Stimulated activated CD8-positive, alpha-beta memory T cell treated with anti-CD3 and anti-CD28 coated beads, Interleukin-12 subunit alpha, Interleukin-12 subunit beta, amount 100 ng/mL, for 4 hours (primary cell): ENCODE measurements around the gene NT5DC1.

Experiments
- DNase-seq: peaks from one replicate; pipeline ENCODE4 v3.0.0-alpha.2; 2020; ENCODE audit warnings: low read depth

NT5DC1 gene

DNA sequence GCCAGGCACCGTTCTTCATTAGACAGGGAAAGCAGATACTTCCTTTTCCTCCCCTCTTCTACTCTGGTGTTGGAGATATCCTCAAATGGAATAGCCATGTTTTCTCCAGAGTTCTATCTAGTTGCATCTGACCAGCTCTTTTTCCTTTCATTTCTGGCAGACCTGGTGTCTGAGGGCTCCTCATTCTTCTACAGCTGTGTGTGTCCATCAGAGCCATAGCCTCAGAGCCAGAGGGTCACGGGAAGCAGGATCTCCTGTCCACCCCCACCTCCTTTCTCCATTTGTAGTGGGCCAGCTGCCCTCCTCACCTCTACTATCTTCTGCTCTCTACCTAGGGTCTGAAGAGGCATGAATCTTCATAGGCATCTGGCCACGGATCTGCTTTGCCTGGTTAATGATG, 96.2 kb downstream of the NT5DC1 start:
- DNase-seq, result no peak

DNA sequence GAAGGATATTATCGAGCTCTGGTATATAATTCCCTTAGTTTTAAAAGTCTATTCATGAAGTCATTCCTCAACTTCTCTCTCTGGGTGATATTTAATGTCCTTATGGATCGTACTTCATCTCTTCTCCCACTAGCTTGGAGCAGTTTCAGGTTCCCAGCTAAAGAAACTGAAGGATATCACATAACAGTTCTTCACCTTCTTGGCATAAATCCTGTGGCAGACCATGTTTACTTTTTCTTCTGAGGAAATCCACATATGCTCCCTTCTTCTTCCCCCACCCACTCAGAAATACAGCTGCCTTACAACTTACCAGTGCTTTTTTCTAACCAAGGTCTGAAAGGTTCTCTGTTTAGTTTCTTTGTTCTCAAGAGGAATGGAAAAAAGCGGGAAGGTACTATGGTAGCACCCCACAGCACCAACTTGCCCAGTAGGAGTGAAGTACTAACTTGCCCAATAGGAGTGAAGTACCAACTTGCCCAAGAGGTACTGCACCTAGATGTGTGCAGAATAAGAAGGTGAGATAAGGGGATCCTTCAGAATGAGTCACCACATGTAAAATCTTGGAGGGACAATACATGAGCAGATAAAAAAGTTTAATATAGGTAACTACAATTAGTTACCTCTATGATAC, 100.1 kb downstream of the NT5DC1 start:
- DNase-seq, result no peak

DNA sequence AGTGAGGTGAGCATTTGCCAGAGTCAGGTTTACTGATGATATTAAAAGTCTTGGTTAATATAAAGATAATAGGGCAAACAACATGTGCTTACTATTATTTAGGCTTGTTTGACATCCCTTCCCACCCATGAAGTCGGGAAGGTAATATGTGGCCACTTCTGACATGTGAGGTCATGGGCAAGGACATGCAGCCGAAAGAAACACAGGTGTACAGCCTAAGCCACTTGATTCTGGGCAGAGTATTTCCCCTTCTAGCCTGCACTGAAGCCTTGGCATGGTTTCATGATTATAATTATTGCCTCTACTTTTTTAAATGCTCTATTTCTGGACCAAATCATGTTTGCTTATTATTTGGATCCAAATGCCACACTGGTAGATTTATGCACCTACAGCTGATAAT, 100.9 kb downstream of the NT5DC1 start:
- DNase-seq, result no peak

DNA sequence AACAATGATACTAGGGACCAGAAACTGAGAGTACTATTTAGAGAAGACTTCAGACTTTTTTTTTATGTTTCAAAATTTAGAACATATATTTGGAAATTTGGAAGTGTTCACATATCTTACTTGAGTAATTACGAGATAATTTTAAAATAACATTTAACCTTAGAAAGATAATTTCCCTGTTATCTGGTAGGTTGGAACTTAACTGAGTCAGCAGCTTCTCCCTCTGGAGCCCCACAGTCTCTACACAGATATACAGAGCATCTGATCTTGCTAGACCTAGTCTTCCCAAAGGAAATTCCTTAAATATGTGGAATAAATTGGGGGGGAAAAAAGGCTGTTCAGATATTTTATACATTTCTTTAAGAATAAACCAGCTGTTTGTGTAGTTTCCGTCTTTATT, 104.6 kb downstream of the NT5DC1 start:
- no peak for DNase-seq

DNA sequence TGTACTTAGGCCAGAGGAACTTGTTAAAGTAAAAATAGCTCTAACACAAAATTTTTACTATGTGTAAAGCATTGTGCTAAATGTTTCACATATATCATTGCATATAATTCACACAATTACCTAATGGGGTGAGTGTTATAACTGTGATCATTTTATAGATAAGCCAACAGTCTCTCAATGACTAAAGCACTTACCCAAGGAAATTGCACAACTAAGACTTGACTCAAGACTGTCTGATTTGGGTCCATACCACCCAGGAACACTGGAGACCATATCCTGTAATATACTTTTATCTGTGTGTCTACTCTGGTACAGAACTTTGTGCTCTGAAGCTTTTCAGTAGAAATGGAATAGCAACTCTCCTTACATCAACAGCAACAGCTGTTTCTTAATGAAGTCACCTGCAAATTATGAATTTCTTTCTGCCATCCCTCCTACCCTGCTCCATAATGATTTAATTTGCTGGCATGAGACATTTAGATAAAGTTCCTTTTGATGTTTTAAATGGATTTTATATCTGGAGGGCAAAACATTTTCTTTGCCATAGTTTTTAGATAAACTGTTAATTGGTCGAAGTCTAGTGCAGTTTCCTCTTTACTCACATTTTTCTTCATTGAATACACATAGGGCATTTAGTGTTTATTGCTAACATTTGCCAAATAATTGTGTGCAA, 105.7 kb downstream of the NT5DC1 start:
- no peak for DNase-seq

DNA sequence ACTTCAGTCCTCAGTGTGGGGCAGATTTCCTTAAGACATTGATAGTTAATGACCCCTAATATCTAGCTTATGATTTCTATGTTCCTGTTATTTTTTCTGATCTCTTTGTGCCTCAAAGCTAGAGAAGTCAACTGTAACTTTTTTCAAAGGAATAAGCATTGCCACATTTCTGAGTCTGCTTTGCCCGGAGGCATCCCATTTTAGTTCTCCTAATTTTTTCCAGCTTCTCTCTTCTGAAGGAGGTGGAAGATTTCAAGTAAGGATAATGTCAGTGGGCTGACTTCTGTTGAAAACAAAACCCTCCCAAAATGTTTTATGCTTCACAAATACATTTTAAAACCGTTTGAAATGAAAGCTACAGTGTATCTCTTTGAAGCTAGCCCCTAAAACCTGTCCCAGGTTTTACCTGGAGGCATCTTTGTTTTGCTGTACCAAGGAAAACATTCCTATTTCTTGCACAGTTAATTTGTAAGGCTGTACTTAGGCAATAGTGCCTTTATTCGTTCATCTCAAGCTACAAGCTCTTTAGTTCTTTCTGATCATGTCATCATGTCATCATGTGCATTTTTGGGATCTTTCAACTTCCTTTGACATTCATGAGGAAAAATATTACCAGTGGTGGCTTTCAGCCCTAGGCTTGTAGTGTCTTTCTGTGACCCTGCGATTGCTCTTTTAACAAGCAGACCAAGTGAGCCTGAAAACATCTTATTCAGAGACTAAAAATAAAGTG, 107.6 kb downstream of the NT5DC1 start:
- DNase-seq, result no peak

DNA sequence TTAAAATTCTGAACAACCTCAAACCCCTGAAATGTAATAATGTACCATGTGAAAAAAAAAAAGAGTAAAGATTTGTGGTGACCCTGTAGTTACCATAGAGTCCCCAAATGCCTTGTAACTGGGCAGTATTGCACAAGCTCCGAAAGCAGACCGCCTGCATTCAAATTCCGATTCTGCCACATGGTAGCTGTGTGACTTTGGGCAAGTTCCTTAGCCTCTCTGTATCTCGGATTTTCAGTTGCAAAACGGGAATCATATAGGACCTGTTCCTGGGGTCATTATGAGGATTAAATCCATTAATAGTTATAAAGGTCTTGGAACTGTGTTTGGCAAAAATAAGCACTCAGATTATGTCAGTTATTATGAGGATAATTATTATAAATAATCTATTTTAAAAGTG, 109.7 kb downstream of the NT5DC1 start:
- no peak for DNase-seq

DNA sequence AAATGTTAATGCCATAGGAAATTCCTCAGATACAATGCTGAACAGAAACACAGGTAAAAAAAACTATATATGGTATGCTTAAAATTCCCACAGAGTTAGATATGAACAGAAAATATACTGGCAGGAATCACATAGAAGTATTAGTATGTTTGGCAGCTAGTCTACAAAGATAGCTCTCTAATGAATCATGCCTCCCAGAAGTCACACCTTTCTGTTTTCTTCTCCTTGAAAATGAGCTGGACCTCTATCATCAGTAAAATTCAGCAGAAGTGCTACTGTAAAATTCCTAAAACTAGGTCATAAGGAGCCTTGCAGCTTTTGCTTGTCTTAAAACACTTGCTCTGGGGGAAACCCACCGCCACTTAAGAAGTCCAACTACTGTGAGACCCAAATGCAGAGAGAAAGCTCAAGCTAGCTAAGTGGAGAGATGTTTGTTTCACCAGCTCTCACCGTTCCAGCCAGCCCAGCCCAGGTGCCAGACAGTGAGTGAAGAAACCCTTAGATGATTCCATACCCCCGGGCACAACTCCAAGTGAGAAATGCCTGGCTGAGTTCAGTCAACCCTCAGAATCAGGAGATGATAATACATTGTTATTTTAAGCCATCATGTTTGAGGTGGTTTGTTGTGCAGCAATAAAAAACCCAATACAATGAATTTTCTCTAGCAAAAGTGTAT, 110.2 kb downstream of the NT5DC1 start:
- DNase-seq, result no peak

DNA sequence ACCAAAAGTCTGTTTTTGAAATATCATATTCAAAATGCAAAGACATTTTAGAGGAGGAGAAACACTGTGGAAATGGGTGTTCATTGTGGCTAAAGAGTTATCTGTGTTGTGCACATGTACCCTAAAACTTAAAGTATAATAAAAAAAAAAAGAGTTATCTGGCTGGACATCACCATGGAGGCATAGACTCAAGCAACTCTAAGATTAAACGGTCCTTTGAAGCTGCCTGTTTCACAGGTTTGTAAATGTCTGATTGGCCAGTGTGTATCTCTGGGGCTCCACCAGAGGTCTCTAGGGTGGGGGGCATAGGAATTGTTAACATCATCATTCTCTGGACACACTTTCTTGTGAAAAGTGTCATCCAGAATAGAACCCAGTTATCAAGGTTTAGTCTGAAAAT, 114.0 kb downstream of the NT5DC1 start:
- no peak for DNase-seq

DNA sequence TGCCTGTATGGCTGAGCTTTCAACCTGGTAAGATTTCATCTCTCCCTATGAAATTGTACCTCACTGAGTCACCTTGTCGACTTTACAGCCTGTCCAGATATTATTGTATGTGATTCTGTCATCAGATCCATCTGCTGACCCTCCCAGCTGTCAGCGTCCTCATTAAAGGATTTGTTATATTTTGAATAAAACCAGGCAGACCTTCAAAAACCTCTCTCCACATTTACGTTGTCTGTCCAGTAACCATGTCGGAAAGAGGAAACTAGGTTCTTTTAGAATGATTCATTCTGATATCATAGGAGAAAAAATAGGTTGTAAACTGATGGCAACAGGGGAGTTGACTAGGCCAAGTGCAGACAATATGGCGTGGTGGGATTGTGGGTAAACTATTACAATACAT, 114.8 kb downstream of the NT5DC1 start:
- DNase-seq, result no peak

DNA sequence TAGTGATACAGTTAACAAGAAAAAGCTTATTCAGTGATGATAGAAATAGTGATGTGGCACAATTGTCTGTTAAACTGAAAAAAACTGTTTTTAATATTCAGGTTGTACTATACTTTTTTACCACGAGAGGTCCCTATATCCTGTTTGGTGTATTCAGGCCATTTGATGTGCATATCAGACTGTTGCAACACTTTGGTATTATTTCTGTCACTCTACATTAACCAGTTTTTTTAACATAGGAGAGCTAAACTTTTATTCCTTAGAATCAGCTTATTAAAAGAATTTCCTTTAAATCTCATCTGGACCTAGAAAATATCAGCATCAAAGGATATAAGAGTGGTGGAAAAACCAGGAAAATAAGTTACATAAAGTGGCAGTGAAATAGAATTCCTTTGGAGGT, 116.4 kb downstream of the NT5DC1 start:
- no peak for DNase-seq

DNA sequence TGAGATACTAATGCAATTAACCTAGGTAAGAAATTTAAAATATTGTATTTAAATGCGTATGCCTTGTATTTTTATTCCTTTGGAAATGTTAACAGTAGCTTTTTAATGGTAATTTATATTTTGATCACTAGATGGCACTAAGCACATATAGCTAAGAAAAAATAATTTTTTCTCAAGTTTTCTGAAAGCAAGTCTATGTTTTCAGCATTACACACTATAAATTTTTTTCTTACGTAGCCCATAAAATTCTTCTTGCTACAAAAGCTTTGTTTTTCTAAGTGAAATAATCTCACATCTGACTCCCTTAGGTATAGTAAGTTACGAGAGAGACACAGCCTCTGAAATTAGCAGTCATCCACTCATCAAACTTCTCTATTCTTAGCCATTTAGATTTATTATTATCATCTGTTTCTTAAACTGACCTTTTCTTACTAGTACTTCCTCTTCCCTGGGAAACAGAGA, 117.5 kb downstream of the NT5DC1 start:
- DNase-seq, result no peak

DNA sequence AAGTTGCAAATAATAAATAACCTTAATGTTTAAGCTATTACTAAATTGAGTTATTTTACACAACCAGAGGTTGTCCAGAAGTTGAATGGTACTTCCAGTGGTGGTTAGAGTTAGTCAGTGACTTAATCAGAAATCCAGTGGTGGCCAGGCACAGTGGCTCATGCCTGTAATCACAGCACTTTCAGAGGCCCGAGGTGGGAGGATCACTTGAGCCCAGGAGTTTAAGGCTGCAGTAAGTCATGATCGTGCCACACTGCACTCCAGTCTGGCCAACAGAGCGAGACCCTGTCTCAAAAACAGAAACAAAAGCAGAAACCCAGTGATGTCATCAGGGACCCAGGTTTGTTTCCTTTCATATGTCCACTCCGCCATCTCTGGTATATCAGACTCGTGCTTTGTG, 118.2 kb downstream of the NT5DC1 start:
- no peak for DNase-seq

DNA sequence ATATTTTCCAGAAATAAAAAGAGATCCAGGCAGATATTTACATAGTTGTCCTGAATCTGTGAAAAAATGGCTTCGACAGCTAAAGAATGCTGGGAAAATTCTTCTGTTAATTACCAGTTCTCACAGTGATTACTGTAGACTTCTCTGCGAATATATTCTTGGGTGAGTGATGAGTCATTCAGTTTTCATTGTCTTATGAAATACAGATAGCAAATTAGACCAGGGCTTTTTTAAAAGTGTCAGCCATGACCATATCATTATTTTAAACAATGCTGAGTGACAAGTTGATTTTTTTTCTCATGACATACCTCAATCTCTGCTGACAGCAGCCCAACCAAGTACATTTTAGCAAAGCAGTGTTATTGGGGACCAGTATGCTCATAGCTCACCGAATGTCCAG, 120.4 kb downstream of the NT5DC1 start:
- DNase-seq, result no peak

DNA sequence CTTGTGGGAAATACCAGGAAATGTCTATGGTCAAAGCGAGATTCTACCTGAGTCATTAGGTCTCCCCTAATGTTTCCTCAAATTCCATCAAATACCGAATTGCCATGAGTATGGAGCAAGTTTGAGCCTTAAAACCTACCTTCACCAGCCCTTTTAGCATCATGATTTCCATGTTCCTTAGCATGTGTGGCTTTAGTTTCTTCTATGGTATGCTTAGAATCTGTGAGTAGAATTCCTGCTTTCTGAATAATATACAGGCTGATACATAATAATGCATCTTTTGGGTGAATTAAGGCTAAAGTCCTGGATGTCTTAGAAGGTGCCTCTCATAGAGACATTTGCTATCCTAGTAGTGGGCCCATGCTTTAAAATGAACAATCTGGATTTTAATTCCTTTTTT, 121.3 kb downstream of the NT5DC1 start:
- no peak for DNase-seq

DNA sequence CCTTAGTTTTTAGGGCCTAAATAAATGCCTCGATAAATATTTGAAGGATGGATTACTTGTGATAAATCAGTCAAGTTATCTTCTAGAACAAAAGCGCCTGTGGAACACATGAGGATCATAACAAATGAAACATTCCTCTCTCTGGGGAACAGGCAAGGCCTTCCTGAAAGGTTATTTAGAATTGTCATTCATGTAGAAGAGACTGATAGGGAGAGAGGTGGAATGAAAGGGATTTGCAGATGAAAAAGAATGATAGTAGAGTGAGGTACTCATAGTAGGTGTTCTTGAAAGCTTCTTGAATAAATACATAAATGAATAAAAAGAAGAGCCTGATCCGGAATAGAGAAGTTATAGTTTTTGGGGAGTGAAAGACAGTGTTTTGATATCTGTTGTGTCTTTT, 122.7 kb downstream of the NT5DC1 start:
- DNase-seq, result no peak

DNA sequence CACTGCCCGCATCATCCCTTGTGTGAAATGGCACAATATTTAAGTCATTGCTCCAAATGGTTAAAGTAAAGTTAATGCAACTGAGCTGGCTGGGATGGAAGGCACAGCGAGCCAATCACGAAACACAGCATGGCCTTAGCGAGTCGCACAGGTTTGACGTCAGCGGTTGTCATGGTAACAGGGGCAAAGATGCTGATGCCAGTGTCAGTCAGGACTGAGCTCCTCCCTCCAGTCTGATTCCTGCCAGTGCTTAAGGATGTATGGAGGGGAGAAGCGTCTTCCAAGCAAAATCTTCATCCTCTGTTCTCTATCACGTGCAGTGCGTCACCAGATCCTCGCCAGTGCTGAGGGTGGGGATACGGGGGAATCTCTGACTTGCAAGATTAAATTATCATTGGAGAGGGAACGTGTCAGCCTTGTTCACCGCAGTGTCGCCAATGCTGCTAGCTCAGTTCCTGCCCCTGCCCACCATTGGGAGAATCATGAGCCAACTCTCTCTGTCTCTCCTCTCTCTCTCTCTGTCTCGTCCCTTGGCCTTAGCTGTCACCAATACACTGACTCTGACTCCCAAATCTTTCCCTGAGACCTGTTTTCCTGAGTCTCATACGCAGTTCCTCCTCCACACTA, 128.7 kb downstream of the NT5DC1 start:
- no peak for DNase-seq

DNA sequence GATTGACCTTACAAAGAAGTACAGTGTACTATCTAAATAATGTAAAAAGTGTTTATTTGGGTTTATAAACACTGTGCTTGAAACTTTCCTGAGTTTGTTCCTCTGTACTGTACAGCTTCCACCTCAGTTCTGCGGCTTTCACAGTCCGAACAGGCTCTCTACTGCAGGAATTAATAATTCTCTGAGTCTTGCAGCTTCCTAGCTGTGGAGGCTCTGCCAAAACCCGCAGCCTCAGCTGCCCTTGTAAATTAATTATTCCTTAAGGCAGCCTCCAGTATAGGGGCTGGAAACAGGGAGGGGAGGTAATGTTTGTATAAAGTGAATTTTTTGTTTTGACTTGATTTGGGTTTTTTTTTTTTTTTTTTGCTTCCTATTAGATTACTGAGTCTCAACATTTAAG, 134.0 kb downstream of the NT5DC1 start:
- no peak for DNase-seq

DNA sequence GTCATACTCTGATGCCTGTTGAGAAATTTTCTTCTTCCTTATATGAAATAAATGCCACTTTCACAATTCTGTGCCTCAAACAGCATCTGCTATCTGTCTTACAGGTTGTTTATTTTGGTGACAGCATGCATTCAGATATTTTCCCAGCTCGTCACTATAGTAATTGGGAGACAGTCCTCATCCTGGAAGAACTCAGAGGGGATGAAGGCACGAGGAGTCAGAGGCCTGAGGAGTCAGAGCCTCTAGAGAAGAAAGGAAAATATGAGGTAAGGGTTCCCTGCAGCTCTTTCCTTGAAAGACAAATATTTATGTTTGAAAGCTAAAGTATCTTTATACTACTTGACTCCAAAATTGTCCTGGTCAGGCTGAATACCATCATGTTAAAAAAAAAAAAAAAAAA, 137.4 kb downstream of the NT5DC1 start:
- no peak for DNase-seq

DNA sequence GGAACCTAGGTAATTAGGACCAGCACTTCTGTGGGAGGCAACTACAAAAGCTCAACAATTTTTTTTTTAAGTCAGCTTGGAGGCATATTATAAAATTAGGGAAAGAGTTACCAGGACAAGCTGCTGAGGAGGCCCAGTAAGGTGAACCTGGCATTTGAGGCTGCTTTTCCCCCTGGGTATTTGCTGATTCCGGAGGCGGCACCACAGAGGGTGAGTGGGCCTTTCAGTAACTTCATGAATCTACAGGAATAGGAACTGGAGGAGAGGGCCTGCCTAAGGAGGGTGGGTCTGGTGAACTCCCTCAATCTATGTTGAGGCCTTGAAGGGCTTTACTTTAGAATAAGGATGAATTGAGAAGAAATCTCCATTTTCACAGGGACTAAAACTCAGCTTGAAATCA, 138.6 kb downstream of the NT5DC1 start:
- DNase-seq, result no peak

DNA sequence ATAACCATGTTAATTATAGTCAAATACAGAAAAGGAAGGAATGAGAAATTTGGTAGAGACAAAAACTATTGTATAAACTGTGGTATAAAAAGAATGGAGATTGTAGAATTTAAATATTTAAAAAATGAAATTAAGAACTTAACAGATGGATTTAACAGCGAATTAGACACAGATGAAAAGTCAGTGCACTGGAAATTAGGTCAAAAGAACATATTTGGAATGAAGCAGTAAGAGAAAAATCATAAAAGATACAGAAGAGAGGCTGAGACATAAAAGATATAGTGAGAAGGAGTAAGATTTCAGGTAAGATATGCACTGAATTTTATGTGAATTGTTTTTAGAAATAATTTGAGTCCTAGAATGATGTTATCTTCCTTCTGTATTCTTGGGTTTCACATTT, 139.2 kb downstream of the NT5DC1 start:
- DNase-seq, result no peak

DNA sequence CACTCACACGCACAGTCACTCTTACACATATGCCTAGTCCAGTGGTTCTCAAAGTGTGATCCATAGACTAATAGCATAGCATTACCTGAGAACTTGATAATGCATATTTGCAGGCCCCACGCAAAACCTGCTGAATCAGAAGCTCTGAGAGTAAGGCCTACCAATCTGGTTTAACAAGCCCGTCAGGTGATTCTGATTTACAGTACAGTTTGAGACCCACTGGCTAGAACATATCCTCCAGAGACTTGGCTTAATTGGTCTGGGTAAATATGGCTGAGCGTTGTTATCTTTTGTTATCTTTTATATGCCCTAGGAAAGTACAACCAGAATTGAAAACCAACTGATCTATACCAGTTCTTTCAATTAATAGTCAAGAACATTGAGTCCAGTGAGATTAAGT, 143.6 kb downstream of the NT5DC1 start:
- no peak for DNase-seq
